Measurements from ENCODE around the gene SEC14L2. TPM values are rescaled to one million over a fixed set of nuclear protein-coding genes. Genes with fewer than 3 reads are reported as not detected.

SEC14L2 gene
- total RNA-seq, 1 donor from 2014 or later, result 1.2 TPM

DNA sequence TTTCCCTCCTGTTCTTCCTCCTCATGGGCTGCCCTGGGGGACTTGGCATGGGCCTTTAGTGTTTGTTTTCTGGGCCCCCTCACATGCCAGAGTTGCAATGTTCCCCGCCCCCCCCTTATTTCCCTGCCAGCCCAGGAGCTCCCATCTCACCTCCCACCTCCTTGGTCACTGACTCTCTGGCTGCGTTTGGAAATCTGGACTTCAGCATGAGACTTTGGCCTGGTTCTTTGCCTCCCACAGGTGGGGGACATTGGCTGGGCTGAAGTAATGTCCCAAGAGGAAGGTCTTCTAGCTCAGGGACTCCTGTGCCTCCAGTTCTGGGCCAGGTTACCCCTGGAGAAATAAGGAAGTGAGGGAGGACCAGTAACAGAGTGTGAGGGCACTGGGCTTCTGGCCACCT, 35.7 kb downstream of the SEC14L2 start:
- intact Hi-C loops (cut with micrococcal nuclease), result no loop called here
- Histone ChIP-seq H3K9me3 (replicated peaks) (peaks cover 9% of the 10 kb centered on the region), H3K4me1 (no peaks in the 10 kb centered on the region), H3K27ac (replicated peaks) (no peak overlapping the region), H3K4me3 (no peak overlapping the region), H3K36me3 (no peaks in the 10 kb centered on the region), H3K27me3 (ENCODE audit: low read depth) (no peaks in the 10 kb centered on the region)
- DNase-seq, result no peak
- TF ChIP-seq CTCF (IDR thresholded peaks at IDR 0.05; ENCODE audit: borderline replicate concordance), result no peak

- intact Hi-C loops (cut with micrococcal nuclease), result no loop called here
- Histone ChIP-seq H3K4me3 (no peak overlapping the region), H3K27me3 (ENCODE audit: low read depth) (no peaks in the 10 kb centered on the region), H3K4me1 (no peaks in the 10 kb centered on the region), H3K9me3 (replicated peaks) (peaks cover 9% of the 10 kb centered on the region), H3K36me3 (no peaks in the 10 kb centered on the region), H3K27ac (replicated peaks) (no peak overlapping the region)
- no peak for DNase-seq
- no peak for TF ChIP-seq CTCF (IDR thresholded peaks at IDR 0.05; ENCODE audit: borderline replicate concordance)
These were observed 36.4 kb downstream of the SEC14L2 start for GRCh38 chr22:30433227-30433626.

DNA sequence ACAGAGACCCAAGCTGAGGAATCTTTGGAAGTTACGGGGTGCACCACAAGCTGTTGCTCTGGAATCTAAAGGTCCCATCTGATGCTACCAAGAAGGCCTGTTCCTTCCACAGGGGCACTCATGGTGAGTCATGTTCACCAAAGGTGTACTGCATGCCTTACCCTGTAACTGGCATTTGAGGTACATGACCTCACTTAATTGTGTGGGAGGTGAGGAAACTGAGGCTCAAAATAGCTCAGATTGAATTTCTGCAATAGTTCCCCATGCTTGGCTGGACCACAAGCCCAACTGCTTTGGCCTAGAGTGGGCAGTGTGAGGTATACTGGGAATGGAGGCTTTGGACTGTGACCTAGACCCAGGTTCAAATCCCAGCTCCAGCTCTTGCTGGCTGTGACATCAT, 37.0 kb downstream of the SEC14L2 start:
- Histone ChIP-seq H3K9me3 (replicated peaks) (peaks cover 9% of the 10 kb centered on the region), H3K4me1 (no peaks in the 10 kb centered on the region), H3K4me3 (no peak overlapping the region), H3K36me3 (no peaks in the 10 kb centered on the region), H3K27ac (replicated peaks) (no peak overlapping the region), H3K27me3 (ENCODE audit: low read depth) (no peaks in the 10 kb centered on the region)
- intact Hi-C loops (cut with micrococcal nuclease), result no loop called here
- DNase-seq, result no peak
- TF ChIP-seq CTCF (IDR thresholded peaks at IDR 0.05; ENCODE audit: borderline replicate concordance), result no peak

DNA sequence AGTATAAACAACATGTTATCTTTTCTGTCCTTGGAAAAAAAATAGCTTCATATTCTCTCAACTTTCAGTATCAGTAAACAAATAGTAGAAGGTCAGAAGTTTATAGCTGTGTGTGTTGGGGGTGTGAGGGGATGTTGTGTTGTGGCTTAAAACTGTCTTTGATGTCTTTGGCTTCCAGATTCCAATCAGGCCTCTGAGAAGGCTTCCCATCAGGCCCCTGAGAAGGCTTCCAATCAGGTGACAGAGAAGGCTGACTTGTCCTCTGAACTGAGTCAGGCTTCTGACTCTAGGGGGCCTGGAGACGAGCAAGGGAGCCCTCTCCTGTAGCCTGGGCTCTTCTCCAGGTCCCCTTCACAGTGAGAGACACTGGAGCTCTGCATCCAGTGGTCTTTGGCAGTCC, 38.0 kb downstream of the SEC14L2 start:
- Histone ChIP-seq H3K9me3 (replicated peaks) (peaks cover 9% of the 10 kb centered on the region), H3K27ac (replicated peaks) (no peak overlapping the region), H3K4me1 (no peaks in the 10 kb centered on the region), H3K4me3 (no peak overlapping the region), H3K36me3 (no peaks in the 10 kb centered on the region), H3K27me3 (ENCODE audit: low read depth) (peaks cover 8% of the 10 kb centered on the region)
- no peak for DNase-seq
- no peak for TF ChIP-seq CTCF (IDR thresholded peaks at IDR 0.05; ENCODE audit: borderline replicate concordance)
- intact Hi-C loops (cut with micrococcal nuclease), result no loop called here

DNA sequence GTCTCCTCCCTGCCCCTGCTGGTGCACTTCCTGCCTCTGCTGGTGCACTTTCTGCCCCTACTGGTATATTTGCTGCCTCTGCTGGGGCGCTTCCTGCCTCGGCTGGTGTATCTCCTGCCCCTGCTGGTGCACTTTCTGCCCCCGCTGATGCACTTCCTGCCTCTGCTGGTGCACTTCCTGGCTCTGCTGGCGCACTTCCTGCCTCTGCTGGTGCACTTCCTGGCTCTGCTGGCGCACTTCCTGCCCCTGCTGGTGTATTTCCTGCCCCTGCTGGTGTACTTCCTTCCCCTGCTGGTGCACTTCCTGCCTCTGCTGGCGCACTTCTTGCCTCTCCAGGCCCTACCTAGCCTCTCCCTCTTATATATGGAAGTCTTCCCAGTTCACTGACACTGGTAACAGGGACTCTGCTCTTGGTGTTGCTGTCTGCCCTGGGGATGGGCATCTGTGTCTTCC, 38.9 kb downstream of the SEC14L2 start:
- Histone ChIP-seq H3K4me3 (no peak overlapping the region), H3K4me1 (no peaks in the 10 kb centered on the region), H3K9me3 (replicated peaks) (peaks cover 9% of the 10 kb centered on the region), H3K36me3 (no peaks in the 10 kb centered on the region), H3K27ac (replicated peaks) (peak overlapping the region; percentile 57), H3K27me3 (ENCODE audit: low read depth) (peaks cover 17% of the 10 kb centered on the region)
- TF ChIP-seq CTCF (IDR thresholded peaks at IDR 0.05; ENCODE audit: borderline replicate concordance), result no peak
- no peak for DNase-seq
- intact Hi-C loops (cut with micrococcal nuclease), result no loop called here

- no peak for DNase-seq
- intact Hi-C loops (cut with micrococcal nuclease), result no loop called here
- Histone ChIP-seq H3K27ac (replicated peaks) (peak overlapping the region; percentile 57), H3K4me3 (no peak overlapping the region), H3K4me1 (no peaks in the 10 kb centered on the region), H3K36me3 (no peaks in the 10 kb centered on the region), H3K27me3 (ENCODE audit: low read depth) (peaks cover 21% of the 10 kb centered on the region), H3K9me3 (replicated peaks) (peaks cover 9% of the 10 kb centered on the region)
- no peak for TF ChIP-seq CTCF (IDR thresholded peaks at IDR 0.05; ENCODE audit: borderline replicate concordance)
These were observed 39.4 kb downstream of the SEC14L2 start for GRCh38 chr22:30436196-30436595.

Data from left ventricle myocardium inferior (tissue), 1 donor.